Endodermal cell (in vitro differentiated cells): ENCODE data around the gene LYRM2. TPM values are rescaled to one million over a fixed set of nuclear protein-coding genes. Genes with fewer than 3 reads are reported as not detected.

Experiments used
- DNase-seq: peaks from one replicate; pipeline ENCODE4 v3.0.0-alpha.2; 2017
- H3K27ac ChIP-seq: 2 replicates; pipeline ENCODE4 v1.5.1; 2013; ENCODE audit warnings: mild to moderate bottlenecking, low read depth, low read length, moderate library complexity
- H3K27me3 ChIP-seq: 2 replicates; pipeline ENCODE4 v1.6.1; 2013; ENCODE audit warnings: mild to moderate bottlenecking, low read length, moderate library complexity; ENCODE audit not compliant: insufficient read depth, control insufficient read depth, poor library complexity, severe bottlenecking
- H3K36me3 ChIP-seq: 2 replicates; pipeline ENCODE4 v1.7.0; 2013; ENCODE audit warnings: mild to moderate bottlenecking, low read length, moderate library complexity; ENCODE audit not compliant: control insufficient read depth, insufficient read depth
- H3K4me1 ChIP-seq: one replicate; pipeline ENCODE4 v1.7.0; 2013; ENCODE audit warnings: low read length; ENCODE audit not compliant: control insufficient read depth, insufficient read depth
- H3K4me3 ChIP-seq: 2 replicates; pipeline ENCODE4 v1.5.1; 2013; ENCODE audit warnings: mild to moderate bottlenecking, low read length, moderate library complexity
- H3K9ac ChIP-seq: 2 replicates; pipeline ENCODE4 v1.6.1; 2013; ENCODE audit warnings: mild to moderate bottlenecking, low read length, moderate library complexity; ENCODE audit not compliant: poor library complexity, severe bottlenecking; ENCODE audit errors: extremely low read depth
- H3K9me3 ChIP-seq: 2 replicates; pipeline ENCODE4 v1.6.1; 2013; ENCODE audit warnings: mild to moderate bottlenecking, low read length, moderate library complexity; ENCODE audit not compliant: control insufficient read depth
- H3K27ac Mint-ChIP-seq: 2 replicates; pipeline ENCODE4 v1.8.0; 2020; ENCODE audit warnings: mixed read lengths
- H3K27me3 Mint-ChIP-seq: 2 replicates; pipeline ENCODE4 v1.8.0; 2021; ENCODE audit warnings: mild to moderate bottlenecking, mixed read lengths; ENCODE audit not compliant: insufficient read depth
- H3K36me3 Mint-ChIP-seq: 2 replicates; pipeline ENCODE4 v1.8.0; 2020; ENCODE audit warnings: low read depth, mixed read lengths
- H3K4me1 Mint-ChIP-seq: 2 replicates; pipeline ENCODE4 v1.8.0; 2020; ENCODE audit warnings: mixed read lengths
- H3K4me3 Mint-ChIP-seq: 2 replicates; pipeline ENCODE4 v1.8.0; 2020; ENCODE audit warnings: mild to moderate bottlenecking, moderate library complexity, mixed read lengths
- H3K9me3 Mint-ChIP-seq: 2 replicates; pipeline ENCODE4 v1.8.0; 2020; ENCODE audit warnings: mild to moderate bottlenecking, mixed read lengths
- WGBS, 2 experiments: methylation state at CpG; one replicate each; pipeline versions ENCODE4 v1.1.5 to v1.1.7; 2013; ENCODE audit warnings: missing lambda C conversion rate in 2 of 2, mixed read lengths in 1 of 2; ENCODE audit not compliant: insufficient coverage in 1 of 2, insufficient read length in 1 of 2; 5-methylcytosine and 5-hydroxymethylcytosine counted together
- total RNA-seq, 2 donors: library from RNA; stranded (reverse); fragmentation: NEBNext Ultra II Directional in 1 of 2; extraction: Animal tissue kit (Norgen Biotek cat#: 25700) in 1 of 2; gene quantifications; 2 replicates in 1 of 2; 3 replicates in 1 of 2; pipeline ENCODE4 v1.2.1, GENCODE V29; 2021
- TF ChIP-seq, protein P1 (sequence below): fragments of 200-600 bp; sonication (generic); conservative IDR thresholded peaks from 2 replicates; pipeline ENCODE4 v1.5.0; 2021; ENCODE audit warnings: antibody characterized with exemption, mild to moderate bottlenecking

Gene LYRM2
- total RNA-seq, 2 donors from 2014 or later = 20.4 to 21.9 TPM

- Histone ChIP-seq H3K4me3 (no peak overlapping the region), H3K9ac (no peak overlapping the region), H3K27me3 (no peaks in the 10 kb centered on the region), H3K9me3 (no peaks in the 10 kb centered on the region), H3K4me1 (peaks cover 18% of the 10 kb centered on the region), H3K36me3 (peaks cover 49% of the 10 kb centered on the region), H3K27ac (no peak overlapping the region)
- no peaks in the 10 kb centered on the region for H3K27me3 Mint-ChIP-seq
- peaks cover 43% of the 10 kb centered on the region for H3K4me1 Mint-ChIP-seq
- peaks cover 50% of the 10 kb centered on the region for H3K36me3 Mint-ChIP-seq
- peak; percentile 60 for DNase-seq
- no peak overlapping the region for H3K27ac Mint-ChIP-seq
- TF ChIP-seq, protein P1, sequence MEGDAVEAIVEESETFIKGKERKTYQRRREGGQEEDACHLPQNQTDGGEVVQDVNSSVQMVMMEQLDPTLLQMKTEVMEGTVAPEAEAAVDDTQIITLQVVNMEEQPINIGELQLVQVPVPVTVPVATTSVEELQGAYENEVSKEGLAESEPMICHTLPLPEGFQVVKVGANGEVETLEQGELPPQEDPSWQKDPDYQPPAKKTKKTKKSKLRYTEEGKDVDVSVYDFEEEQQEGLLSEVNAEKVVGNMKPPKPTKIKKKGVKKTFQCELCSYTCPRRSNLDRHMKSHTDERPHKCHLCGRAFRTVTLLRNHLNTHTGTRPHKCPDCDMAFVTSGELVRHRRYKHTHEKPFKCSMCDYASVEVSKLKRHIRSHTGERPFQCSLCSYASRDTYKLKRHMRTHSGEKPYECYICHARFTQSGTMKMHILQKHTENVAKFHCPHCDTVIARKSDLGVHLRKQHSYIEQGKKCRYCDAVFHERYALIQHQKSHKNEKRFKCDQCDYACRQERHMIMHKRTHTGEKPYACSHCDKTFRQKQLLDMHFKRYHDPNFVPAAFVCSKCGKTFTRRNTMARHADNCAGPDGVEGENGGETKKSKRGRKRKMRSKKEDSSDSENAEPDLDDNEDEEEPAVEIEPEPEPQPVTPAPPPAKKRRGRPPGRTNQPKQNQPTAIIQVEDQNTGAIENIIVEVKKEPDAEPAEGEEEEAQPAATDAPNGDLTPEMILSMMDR = no peak
- no peak overlapping the region for H3K4me3 Mint-ChIP-seq
- no peaks in the 10 kb centered on the region for H3K9me3 Mint-ChIP-seq
- 73 to 79% methylated on average over 3 of the region's 3 CpGs for WGBS, 2 experiments
These were observed 40.6 kb downstream of the LYRM2 start for GRCh38 chr6:89597988-89598387.

GRCh38 chr6:89597372-89597771 lies 41.2 kb downstream of the LYRM2 start:
- peaks cover 39% of the 10 kb centered on the region for H3K4me1 Mint-ChIP-seq
- no peak for DNase-seq

DNA sequence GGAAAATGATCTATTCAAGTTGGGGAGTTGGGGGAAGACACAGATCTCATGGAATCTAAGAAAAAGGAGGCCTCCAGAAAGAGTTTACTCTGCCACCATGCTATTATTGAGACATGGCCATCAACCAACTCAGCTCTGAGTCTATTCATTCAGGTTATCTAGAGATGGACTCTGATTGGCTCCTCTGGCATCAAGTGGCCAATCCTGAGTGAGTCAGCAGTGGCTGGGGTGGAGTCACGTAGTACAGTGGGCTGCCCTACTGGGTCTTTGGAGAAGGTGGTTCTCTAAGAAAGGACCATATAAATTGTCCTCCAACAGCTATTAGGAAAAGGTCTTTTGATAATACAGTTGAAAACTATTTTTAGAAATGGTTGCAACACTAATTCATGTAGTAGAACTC lies 42.1 kb downstream of the LYRM2 start:
- H3K4me1 ChIP-seq = peaks cover 11% of the 10 kb centered on the region
- H3K36me3 ChIP-seq = peaks cover 37% of the 10 kb centered on the region
- Mint-ChIP-seq H3K4me1 (peaks cover 38% of the 10 kb centered on the region), H3K27ac (no peak overlapping the region), H3K36me3 (peaks cover 50% of the 10 kb centered on the region), H3K4me3 (no peak overlapping the region), H3K9me3 (no peaks in the 10 kb centered on the region), H3K27me3 (no peaks in the 10 kb centered on the region)
- no peaks in the 10 kb centered on the region for H3K9me3 ChIP-seq
- TF ChIP-seq, protein P1 = no peak
- 96 to 100% methylated on average over 1 of the region's 1 CpG for WGBS, 2 experiments
- no peaks in the 10 kb centered on the region for H3K27me3 ChIP-seq
- DNase-seq = no peak
- no peak overlapping the region for H3K4me3 ChIP-seq
- no peak overlapping the region for H3K27ac ChIP-seq
- no peak overlapping the region for H3K9ac ChIP-seq

More at GRCh38 chr6:89597372-89597771, 41.2 kb downstream of the LYRM2 start:
- H3K9me3 Mint-ChIP-seq = no peaks in the 10 kb centered on the region
- H3K4me3 ChIP-seq = no peak overlapping the region
- no peaks in the 10 kb centered on the region for H3K27me3 Mint-ChIP-seq
- TF ChIP-seq, protein P1 = no peak
- H3K36me3 Mint-ChIP-seq = peaks cover 45% of the 10 kb centered on the region
- 74% methylated on average over 2 of the region's 2 CpGs for WGBS, 2 experiments
- peaks cover 15% of the 10 kb centered on the region for H3K4me1 ChIP-seq
- no peak overlapping the region for H3K27ac ChIP-seq
- H3K9me3 ChIP-seq = no peaks in the 10 kb centered on the region
- H3K36me3 ChIP-seq = peaks cover 43% of the 10 kb centered on the region
- no peak overlapping the region for H3K27ac Mint-ChIP-seq
- no peak overlapping the region for H3K4me3 Mint-ChIP-seq
- H3K27me3 ChIP-seq = no peaks in the 10 kb centered on the region
- no peak overlapping the region for H3K9ac ChIP-seq
